GM12878 (cell line): Measurements from ENCODE around the gene AKAP12. TPM values are rescaled to one million over a fixed set of nuclear protein-coding genes. Genes with fewer than 3 reads are reported as not detected.

Source experiments
- ATAC-seq: fragments of 200-7000 bp; cut with Tn5 transposase; 3 replicates; pipeline ENCODE4 v1.9.1; 2020; ENCODE audit warnings: mild to moderate bottlenecking, moderate library complexity
- BruUV-seq: library from RNA; stranded (reverse); fragments of 400-500 nt; replicated peaks from 2 replicates; lab custom pipeline; 2021; lab: Mats Ljungman, UMichigan
- CTCF ChIA-PET: fragments of 300-600 bp; sonication (Branson Sonifier 250); formaldehyde crosslinking; extraction: SDS; loops from one replicate; lab custom pipeline; 2021; ENCODE audit warnings: inconsistent platforms; lab: Yijun Ruan, JAX
- POLR2A ChIA-PET: fragments of 350-600 bp; formaldehyde crosslinking; extraction: SDS; loops from one replicate; lab custom pipeline; 2021; ENCODE audit warnings: inconsistent platforms; lab: Charles Lee
- RAD21 ChIA-PET: fragments of 300-600 bp; sonication (Branson Sonifier 250); formaldehyde crosslinking; loops from one replicate; lab custom pipeline; 2023; ENCODE audit warnings: antibody characterized with exemption; ENCODE audit not compliant: unreplicated experiment; lab: Charles Lee
- SMC1A ChIA-PET: fragments of 300-600 bp; sonication (Branson Sonifier 250); formaldehyde crosslinking; loops from one replicate; lab custom pipeline; 2023; ENCODE audit not compliant: unreplicated experiment, uncharacterized antibody; lab: Charles Lee
- DNase-seq: peaks from one replicate; pipeline ENCODE4 v3.0.0-alpha.2; 2011; ENCODE audit warnings: low read depth, low spot score
- FAIRE-seq: peaks from 3 replicates; lab custom pipeline; 2011; peaks lifted over from hg19 to GRCh38; lab: Jason Lieb, UNC
- H2AFZ ChIP-seq: 2 replicates; pipeline ENCODE4 v1.6.0; 2011; ENCODE audit warnings: low read depth, low read length, control low read depth; ENCODE audit not compliant: control insufficient read depth
- H3K27ac ChIP-seq: 2 replicates; pipeline ENCODE4 v1.5.1; 2011; ENCODE audit warnings: control low read depth; ENCODE audit not compliant: control insufficient read depth, insufficient read depth
- H3K27me3 ChIP-seq, 2 experiments: replicated peaks in 1 of 2; 2 replicates each; pipeline versions ENCODE4 v1.6.0 to v1.6.1; 2011; ENCODE audit warnings: low read length in 1 of 2; ENCODE audit not compliant: control insufficient read depth in 2 of 2, insufficient read depth in 2 of 2
- H3K36me3 ChIP-seq, 2 experiments: 2 replicates each; pipeline ENCODE4 v1.5.1; 2011; ENCODE audit warnings: low read length in 1 of 2; ENCODE audit not compliant: control insufficient read depth in 2 of 2, insufficient read depth in 2 of 2
- H3K4me1 ChIP-seq: 2 replicates; pipeline ENCODE4 v1.6.1; 2011; ENCODE audit warnings: mild to moderate bottlenecking, low read length, moderate library complexity, mixed read lengths; ENCODE audit not compliant: control insufficient read depth, insufficient read depth
- H3K4me2 ChIP-seq: 2 replicates; pipeline ENCODE4 v1.6.0; 2011; ENCODE audit warnings: control low read depth; ENCODE audit not compliant: control insufficient read depth, insufficient read depth
- H3K4me3 ChIP-seq: fragments of 200-600 bp; sonication (generic); 2 replicates; pipeline ENCODE4 v1.5.1; 2016
- H3K79me2 ChIP-seq: 2 replicates; pipeline ENCODE4 v1.6.0; 2011; ENCODE audit warnings: low read length; ENCODE audit not compliant: control insufficient read depth, insufficient read depth
- H3K9ac ChIP-seq: 2 replicates; pipeline ENCODE4 v1.8.0; 2011; ENCODE audit warnings: low read length, control low read depth, mixed read lengths; ENCODE audit not compliant: control insufficient read depth, insufficient read depth
- H3K9me3 ChIP-seq: replicated peaks from 3 replicates; pipeline ENCODE4 v1.5.1; 2011; ENCODE audit warnings: mild to moderate bottlenecking, low read length; ENCODE audit not compliant: control insufficient read depth, insufficient read depth
- H4K20me1 ChIP-seq: 2 replicates; pipeline ENCODE4 v1.6.0; 2011; ENCODE audit not compliant: control insufficient read depth, insufficient read depth
- BCL11A ChIP-seq: IDR thresholded peaks from 2 replicates; pipeline ENCODE4 v1.6.1; 2011; ENCODE audit warnings: low read depth, low read length
- BRCA1 ChIP-seq: IDR thresholded peaks from 2 replicates; pipeline ENCODE4 v1.6.1; 2011; ENCODE audit warnings: low read depth, low read length, improper control_type of control experiment
- KLF5 ChIP-seq: fragments of 450-650 bp; IDR thresholded peaks from 2 replicates; pipeline ENCODE4 v1.6.1; 2014; ENCODE audit warnings: mild to moderate bottlenecking; ENCODE audit not compliant: partially characterized antibody
- NR2F1 ChIP-seq: fragments of 450-650 bp; conservative IDR thresholded peaks from 2 replicates; pipeline ENCODE4 v1.6.1; 2017; ENCODE audit warnings: mild to moderate bottlenecking
- PAX8 ChIP-seq: fragments of 450-650 bp; IDR thresholded peaks from 2 replicates; pipeline ENCODE4 v1.6.1; 2017; ENCODE audit warnings: mild to moderate bottlenecking, moderate library complexity
- PBX3 ChIP-seq: IDR thresholded peaks from 2 replicates; pipeline ENCODE4 v1.6.1; 2011; ENCODE audit warnings: mild to moderate bottlenecking, low read depth, low read length, moderate library complexity; ENCODE audit not compliant: insufficient replicate concordance
- PKNOX1 ChIP-seq: fragments of 450-650 bp; IDR thresholded peaks from 2 replicates; pipeline ENCODE4 v1.6.1; 2016; ENCODE audit warnings: mild to moderate bottlenecking
- SKIL ChIP-seq: fragments of 450-650 bp; IDR thresholded peaks from 2 replicates; pipeline ENCODE4 v1.6.1; 2017; ENCODE audit warnings: mild to moderate bottlenecking, low read depth, inconsistent platforms; ENCODE audit not compliant: poor library complexity, severe bottlenecking
- SMARCA5 ChIP-seq: fragments of 450-650 bp; IDR thresholded peaks from 2 replicates; pipeline ENCODE4 v1.6.1; 2017; ENCODE audit warnings: mild to moderate bottlenecking
- SP1 ChIP-seq: IDR thresholded peaks from one replicate; pipeline ENCODE4 v1.6.1; 2011; ENCODE audit warnings: low read depth, low read length
- TAF1 ChIP-seq: IDR thresholded peaks from 2 replicates; pipeline ENCODE4 v1.6.1; 2011; ENCODE audit warnings: mild to moderate bottlenecking, low read depth, low read length, borderline replicate concordance
- WGBS: methylation state at CpG from one replicate; pipeline ENCODE4 v1.1.6; 2016; ENCODE audit warnings: low lambda C conversion rate; ENCODE audit not compliant: insufficient replicate concordance, insufficient coverage; ENCODE audit errors: missing lambda C conversion rate; 5-methylcytosine and 5-hydroxymethylcytosine counted together
- in situ Hi-C: fragments of 300-500 bp; cut with MboI; formaldehyde crosslinking; loops from 9 replicates; pipeline ENCODE4 v1.14.3; 2018; ENCODE audit warnings: mixed read lengths
- intact Hi-C: fragments of 100-400 bp; cut with micrococcal nuclease; formaldehyde crosslinking; loops from one replicate; pipeline ENCODE4 v1.14.2; 2022; ENCODE audit not compliant: unreplicated experiment
- polyA plus RNA-seq, 11 experiments: library from polyadenylated mRNA; depleted of rRNA in 4 of 11; unstranded in 6 of 11; stranded (reverse) in 5 of 11; fragments of >200 nt; fragmentation: Nextera tagmentation in 4 of 11; fragmentation: Illumina TruSeq in 1 of 11; extraction: Ambion mirVana in 4 of 11; extraction: Trizol in 1 of 11; gene quantifications; 1 replicate in 1 of 11; 2 replicates in 10 of 11; pipeline versions ENCODE4 v1.2.1 to v1.2.3, GENCODE V29; 2011 to 2016; ENCODE audit warnings: inconsistent platforms in 2 of 11, missing spikeins in 2 of 11, low read depth in 1 of 11
- total RNA-seq, 4 experiments: library from RNA; depleted of rRNA in 3 of 4; stranded (reverse); fragments of >200 nt in 3 of 4; fragmentation: Illumina TruSeq in 1 of 4; extraction: Trizol in 1 of 4; gene quantifications; 2 replicates each; pipeline versions ENCODE4 v1.2.1 to v1.2.3, GENCODE V29; 2013 to 2021
- TF ChIP-seq, protein P1 (sequence below): fragments of 450-650 bp; IDR thresholded peaks from 2 replicates; pipeline ENCODE4 v1.6.1; 2017; ENCODE audit warnings: mild to moderate bottlenecking, moderate library complexity
- TF ChIP-seq, protein P2 (sequence below): IDR thresholded peaks from 2 replicates; pipeline ENCODE4 v1.6.1; 2012; ENCODE audit warnings: mild to moderate bottlenecking, low read depth, low read length

The AKAP12 gene
- total and polyA plus RNA-seq, 10 of the 15 experiments (the other 5 are each of a cell fraction or from before 2014, with no cell fraction given) = under 0.01 to 0.72 (median 0.06) TPM; not detected in 4

- DNase-seq (no peak), FAIRE-seq (no peak), ATAC-seq (no peak)
- ChIA-PET CTCF (no interaction called here), POLR2A (no interaction called here), RAD21 (no interaction called here), SMC1A (no interaction called here)
- WGBS = 91% methylated on average over 4 of the region's 4 CpGs
- no peaks in the 10 kb centered on the region for H4K20me1 ChIP-seq
- no TSS peak for BruUV-seq
- H3K27ac ChIP-seq = no peak overlapping the region
- no peaks in the 10 kb centered on the region for H3K36me3 ChIP-seq
- H3K4me2 ChIP-seq = no peak overlapping the region
- no peaks in the 10 kb centered on the region for H3K9me3 ChIP-seq
- H3K79me2 ChIP-seq = no peaks in the 10 kb centered on the region
- H3K9ac ChIP-seq = no peak overlapping the region
- intact Hi-C loops = no loop called here
- H3K27me3 ChIP-seq = no peaks in the 10 kb centered on the region
- no peak overlapping the region for H3K4me3 ChIP-seq
- in situ Hi-C loops = no loop called here
- no peak overlapping the region for H2AFZ ChIP-seq
- no peaks in the 10 kb centered on the region for H3K4me1 ChIP-seq
- TF ChIP-seq SMARCA5 = no peak
- no peak for TF ChIP-seq NR2F1
- no peak for TF ChIP-seq PAX8
- no peak for TF ChIP-seq BCL11A
- TF ChIP-seq PKNOX1 = no peak
- TF ChIP-seq KLF5 = no peak
- TF ChIP-seq, protein P1, sequence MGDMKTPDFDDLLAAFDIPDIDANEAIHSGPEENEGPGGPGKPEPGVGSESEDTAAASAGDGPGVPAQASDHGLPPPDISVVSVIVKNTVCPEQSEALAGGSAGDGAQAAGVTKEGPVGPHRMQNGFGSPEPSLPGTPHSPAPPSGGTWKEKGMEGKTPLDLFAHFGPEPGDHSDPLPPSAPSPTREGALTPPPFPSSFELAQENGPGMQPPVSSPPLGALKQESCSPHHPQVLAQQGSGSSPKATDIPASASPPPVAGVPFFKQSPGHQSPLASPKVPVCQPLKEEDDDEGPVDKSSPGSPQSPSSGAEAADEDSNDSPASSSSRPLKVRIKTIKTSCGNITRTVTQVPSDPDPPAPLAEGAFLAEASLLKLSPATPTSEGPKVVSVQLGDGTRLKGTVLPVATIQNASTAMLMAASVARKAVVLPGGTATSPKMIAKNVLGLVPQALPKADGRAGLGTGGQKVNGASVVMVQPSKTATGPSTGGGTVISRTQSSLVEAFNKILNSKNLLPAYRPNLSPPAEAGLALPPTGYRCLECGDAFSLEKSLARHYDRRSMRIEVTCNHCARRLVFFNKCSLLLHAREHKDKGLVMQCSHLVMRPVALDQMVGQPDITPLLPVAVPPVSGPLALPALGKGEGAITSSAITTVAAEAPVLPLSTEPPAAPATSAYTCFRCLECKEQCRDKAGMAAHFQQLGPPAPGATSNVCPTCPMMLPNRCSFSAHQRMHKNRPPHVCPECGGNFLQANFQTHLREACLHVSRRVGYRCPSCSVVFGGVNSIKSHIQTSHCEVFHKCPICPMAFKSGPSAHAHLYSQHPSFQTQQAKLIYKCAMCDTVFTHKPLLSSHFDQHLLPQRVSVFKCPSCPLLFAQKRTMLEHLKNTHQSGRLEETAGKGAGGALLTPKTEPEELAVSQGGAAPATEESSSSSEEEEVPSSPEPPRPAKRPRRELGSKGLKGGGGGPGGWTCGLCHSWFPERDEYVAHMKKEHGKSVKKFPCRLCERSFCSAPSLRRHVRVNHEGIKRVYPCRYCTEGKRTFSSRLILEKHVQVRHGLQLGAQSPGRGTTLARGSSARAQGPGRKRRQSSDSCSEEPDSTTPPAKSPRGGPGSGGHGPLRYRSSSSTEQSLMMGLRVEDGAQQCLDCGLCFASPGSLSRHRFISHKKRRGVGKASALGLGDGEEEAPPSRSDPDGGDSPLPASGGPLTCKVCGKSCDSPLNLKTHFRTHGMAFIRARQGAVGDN = no peak
- TF ChIP-seq SKIL = no peak
- no peak for TF ChIP-seq BRCA1
- TF ChIP-seq, protein P2, sequence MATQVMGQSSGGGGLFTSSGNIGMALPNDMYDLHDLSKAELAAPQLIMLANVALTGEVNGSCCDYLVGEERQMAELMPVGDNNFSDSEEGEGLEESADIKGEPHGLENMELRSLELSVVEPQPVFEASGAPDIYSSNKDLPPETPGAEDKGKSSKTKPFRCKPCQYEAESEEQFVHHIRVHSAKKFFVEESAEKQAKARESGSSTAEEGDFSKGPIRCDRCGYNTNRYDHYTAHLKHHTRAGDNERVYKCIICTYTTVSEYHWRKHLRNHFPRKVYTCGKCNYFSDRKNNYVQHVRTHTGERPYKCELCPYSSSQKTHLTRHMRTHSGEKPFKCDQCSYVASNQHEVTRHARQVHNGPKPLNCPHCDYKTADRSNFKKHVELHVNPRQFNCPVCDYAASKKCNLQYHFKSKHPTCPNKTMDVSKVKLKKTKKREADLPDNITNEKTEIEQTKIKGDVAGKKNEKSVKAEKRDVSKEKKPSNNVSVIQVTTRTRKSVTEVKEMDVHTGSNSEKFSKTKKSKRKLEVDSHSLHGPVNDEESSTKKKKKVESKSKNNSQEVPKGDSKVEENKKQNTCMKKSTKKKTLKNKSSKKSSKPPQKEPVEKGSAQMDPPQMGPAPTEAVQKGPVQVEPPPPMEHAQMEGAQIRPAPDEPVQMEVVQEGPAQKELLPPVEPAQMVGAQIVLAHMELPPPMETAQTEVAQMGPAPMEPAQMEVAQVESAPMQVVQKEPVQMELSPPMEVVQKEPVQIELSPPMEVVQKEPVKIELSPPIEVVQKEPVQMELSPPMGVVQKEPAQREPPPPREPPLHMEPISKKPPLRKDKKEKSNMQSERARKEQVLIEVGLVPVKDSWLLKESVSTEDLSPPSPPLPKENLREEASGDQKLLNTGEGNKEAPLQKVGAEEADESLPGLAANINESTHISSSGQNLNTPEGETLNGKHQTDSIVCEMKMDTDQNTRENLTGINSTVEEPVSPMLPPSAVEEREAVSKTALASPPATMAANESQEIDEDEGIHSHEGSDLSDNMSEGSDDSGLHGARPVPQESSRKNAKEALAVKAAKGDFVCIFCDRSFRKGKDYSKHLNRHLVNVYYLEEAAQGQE = no peak
- TF ChIP-seq TAF1 = no peak
- no peak for TF ChIP-seq SP1
- no peak for TF ChIP-seq PBX3
These were observed 9.5 kb upstream of the AKAP12 start for GRCh38 chr6:151230277-151230577.
